Activated naive CD4-positive, alpha-beta T cell treated with anti-CD3 and anti-CD28 coated beads, Interleukin-2, amount 10 ng/mL, durations not matched to agents 7 days and 5 days (primary cell): ENCODE results near the gene FOXC2.
A peak's percentile ranks its signal among the peaks of the same experiment; 100 is the strongest.

Experiments used
- CTCF ChIA-PET: fragments of 350-600 bp; sonication (Branson Sonifier 250); formaldehyde crosslinking; loops from one replicate; lab custom pipeline; 2021; ENCODE audit warnings: antibody characterized with exemption; lab: Charles Lee
- DNase-seq: peaks from one replicate; pipeline ENCODE4 v3.0.0-alpha.2; 2020
- H3K27ac Mint-ChIP-seq: one replicate; pipeline ENCODE4 v1.8.0; 2021; ENCODE audit warnings: mild to moderate bottlenecking, moderate library complexity, mixed read lengths
- H3K27me3 Mint-ChIP-seq: one replicate; pipeline ENCODE4 v1.8.0; 2021; ENCODE audit warnings: mild to moderate bottlenecking, mixed read lengths
- H3K36me3 Mint-ChIP-seq: one replicate; pipeline ENCODE4 v1.8.0; 2021; ENCODE audit warnings: mixed read lengths
- H3K4me1 Mint-ChIP-seq: one replicate; pipeline ENCODE4 v1.8.0; 2021; ENCODE audit warnings: mixed read lengths
- H3K4me3 Mint-ChIP-seq: one replicate; pipeline ENCODE4 v1.8.0; 2021; ENCODE audit warnings: mild to moderate bottlenecking, moderate library complexity, mixed read lengths
- H3K9me3 Mint-ChIP-seq: one replicate; pipeline ENCODE4 v1.8.0; 2021; ENCODE audit warnings: mixed read lengths

Gene FOXC2

GRCh38 chr16:86576591-86577313, 10.1 kb downstream of the FOXC2 start:
- DNase-seq = no peak
- H3K4me1 Mint-ChIP-seq = peaks cover 12% of the 10 kb centered on the region
- H3K4me3 Mint-ChIP-seq = peak overlapping the region; percentile 76
- no peaks in the 10 kb centered on the region for H3K36me3 Mint-ChIP-seq
- H3K9me3 Mint-ChIP-seq = no peaks in the 10 kb centered on the region
- no peak overlapping the region for H3K27ac Mint-ChIP-seq
- H3K27me3 Mint-ChIP-seq = peaks cover 98% of the 10 kb centered on the region
- CTCF ChIA-PET = interaction anchor here (0.7 to 1.5 kb wide), 2 partner anchors 12 to 486 kb away, joined by 4 to 8 read pairs; no protein-coding TSS in a partner anchor

DNA sequence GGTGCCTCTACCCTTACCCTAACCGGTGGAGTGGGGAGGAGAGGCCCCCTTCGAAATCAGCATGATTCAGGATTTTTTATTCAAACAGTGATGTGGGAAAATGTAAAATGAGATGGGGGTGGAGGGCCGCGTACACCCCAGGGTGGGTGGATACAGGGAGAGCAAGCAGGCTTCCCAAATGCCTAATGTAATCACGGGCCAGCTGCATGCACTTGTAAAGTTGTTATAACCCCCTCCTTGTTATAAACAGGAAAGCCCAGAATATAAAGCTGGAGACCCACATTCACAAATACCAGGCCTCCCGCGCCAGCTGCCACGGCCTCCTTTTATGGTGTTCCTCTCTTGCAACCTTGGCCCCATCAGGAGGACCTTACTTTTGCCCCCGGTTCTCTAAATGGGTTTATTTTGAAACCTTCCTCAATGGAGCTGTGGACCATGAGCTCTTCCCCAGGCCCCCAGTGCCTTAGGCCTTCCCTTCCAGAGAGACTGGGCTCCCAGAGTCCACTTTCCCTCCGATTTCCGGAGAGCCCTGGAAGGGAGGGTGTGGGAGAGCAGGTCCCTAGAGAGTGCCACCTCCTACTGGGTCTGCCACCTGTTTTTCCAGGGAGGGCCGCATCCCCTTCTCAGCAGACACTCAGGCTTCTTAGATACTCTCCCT, 10.8 kb downstream of the FOXC2 start:
- Mint-ChIP-seq H3K27me3 (peaks cover 95% of the 10 kb centered on the region), H3K4me1 (peaks cover 12% of the 10 kb centered on the region), H3K36me3 (no peaks in the 10 kb centered on the region), H3K27ac (no peak overlapping the region), H3K9me3 (no peaks in the 10 kb centered on the region), H3K4me3 (peak overlapping the region; percentile 15)
- CTCF ChIA-PET = no interaction called here
- DNase-seq = no peak

GRCh38 chr16:86578061-86578599, 11.5 kb downstream of the FOXC2 start, which contains the start of gene FOXL1:
Gene FOXL1 (plus strand): TSS chr16:86578549. CDS start chr16:86578724, 175 bp downstream.
- Mint-ChIP-seq H3K9me3 (no peaks in the 10 kb centered on the region), H3K27ac (no peak within 1 kb of the TSS), H3K36me3 (no peaks in the 10 kb centered on the region), H3K4me1 (peaks cover 12% of the 10 kb centered on the region), H3K4me3 (no peak within 1 kb of the TSS), H3K27me3 (peaks cover 88% of the 10 kb centered on the region)
- no peak for DNase-seq
- CTCF ChIA-PET = no interaction called here

DNA sequence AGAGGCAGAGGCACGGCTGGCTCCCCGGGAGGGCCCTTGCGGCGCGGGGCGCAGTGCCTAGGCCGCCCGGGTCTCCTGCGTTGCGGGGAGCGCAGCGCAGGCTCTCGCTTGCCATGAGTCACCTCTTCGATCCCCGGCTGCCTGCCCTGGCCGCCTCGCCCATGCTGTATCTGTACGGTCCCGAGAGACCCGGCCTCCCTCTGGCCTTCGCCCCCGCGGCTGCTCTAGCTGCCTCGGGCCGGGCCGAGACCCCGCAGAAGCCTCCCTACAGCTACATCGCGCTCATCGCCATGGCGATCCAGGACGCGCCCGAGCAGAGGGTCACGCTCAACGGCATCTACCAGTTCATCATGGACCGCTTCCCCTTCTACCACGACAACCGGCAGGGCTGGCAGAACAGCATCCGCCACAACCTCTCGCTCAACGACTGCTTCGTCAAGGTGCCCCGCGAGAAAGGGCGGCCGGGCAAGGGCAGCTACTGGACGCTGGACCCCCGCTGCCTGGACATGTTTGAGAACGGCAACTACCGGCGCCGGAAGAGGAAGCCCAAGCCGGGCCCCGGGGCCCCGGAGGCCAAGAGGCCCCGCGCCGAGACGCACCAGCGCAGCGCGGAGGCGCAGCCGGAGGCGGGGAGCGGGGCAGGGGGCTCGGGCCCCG, 12.1 kb downstream of the FOXC2 start:
- Mint-ChIP-seq H3K27me3 (peaks cover 86% of the 10 kb centered on the region), H3K4me3 (no peak overlapping the region), H3K27ac (no peak overlapping the region), H3K36me3 (no peaks in the 10 kb centered on the region), H3K9me3 (no peaks in the 10 kb centered on the region), H3K4me1 (peaks cover 12% of the 10 kb centered on the region)
- CTCF ChIA-PET = no interaction called here
- DNase-seq = no peak

- Mint-ChIP-seq H3K9me3 (no peaks in the 10 kb centered on the region), H3K4me3 (no peak overlapping the region), H3K36me3 (no peaks in the 10 kb centered on the region), H3K27me3 (peaks cover 85% of the 10 kb centered on the region), H3K27ac (peak overlapping the region; percentile 45), H3K4me1 (peaks cover 12% of the 10 kb centered on the region)
- CTCF ChIA-PET = interaction anchor here (1.1 kb wide), 1 partner anchor 15 kb away, joined by 5 read pairs; no protein-coding TSS in a partner anchor
- no peak for DNase-seq
These were observed 12.8 kb downstream of the FOXC2 start for GRCh38 chr16:86579268-86580062.

DNA sequence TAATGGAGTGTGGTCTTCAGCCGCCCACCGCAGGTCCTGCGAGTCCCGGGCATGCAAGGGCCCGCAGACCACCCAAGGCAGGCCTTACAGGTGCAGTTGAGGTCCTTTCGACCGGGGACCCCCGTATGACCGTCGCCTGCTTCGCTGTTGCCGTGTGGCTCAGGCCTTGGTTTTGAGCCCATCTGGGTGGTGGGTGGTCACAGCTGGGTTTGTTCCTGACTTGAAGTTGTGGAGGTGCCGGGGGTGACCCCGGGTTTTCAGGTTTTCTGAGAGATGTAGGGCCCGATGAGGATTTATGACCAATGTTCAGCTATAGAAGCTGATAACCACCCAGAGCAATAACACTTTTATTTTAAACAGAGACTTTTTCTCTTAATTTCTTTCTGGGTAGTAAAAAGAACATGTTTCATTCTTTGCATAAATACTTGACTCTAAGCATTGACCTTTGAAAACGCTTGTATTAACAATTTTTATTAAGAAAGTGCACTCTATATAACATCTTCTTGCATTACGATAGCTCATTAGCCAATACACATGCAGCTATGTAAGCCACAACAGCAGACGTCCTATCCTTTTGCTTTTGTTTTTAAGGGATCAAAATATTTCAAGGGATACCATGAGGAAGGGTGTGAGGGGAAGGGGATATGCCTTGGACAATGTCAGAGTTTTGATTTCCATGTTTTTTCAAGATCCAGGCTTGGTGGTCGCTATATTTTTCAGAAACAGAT, 13.6 kb downstream of the FOXC2 start:
- no peak for DNase-seq
- Mint-ChIP-seq H3K27me3 (peaks cover 81% of the 10 kb centered on the region), H3K4me1 (peaks cover 12% of the 10 kb centered on the region), H3K36me3 (no peaks in the 10 kb centered on the region), H3K27ac (no peak overlapping the region), H3K4me3 (no peak overlapping the region), H3K9me3 (no peaks in the 10 kb centered on the region)
- CTCF ChIA-PET = interaction anchor here (1.1 kb wide), 1 partner anchor 16 kb away, joined by 5 read pairs; no protein-coding TSS in a partner anchor

GRCh38 chr16:86580791-86581170, 14.2 kb downstream of the FOXC2 start:
- H3K4me1 Mint-ChIP-seq = peaks cover 12% of the 10 kb centered on the region
- no peak overlapping the region for H3K4me3 Mint-ChIP-seq
- H3K36me3 Mint-ChIP-seq = no peaks in the 10 kb centered on the region
- H3K9me3 Mint-ChIP-seq = no peaks in the 10 kb centered on the region
- no peak overlapping the region for H3K27ac Mint-ChIP-seq
- H3K27me3 Mint-ChIP-seq = peaks cover 76% of the 10 kb centered on the region
- DNase-seq = no peak
- CTCF ChIA-PET = no interaction called here

- Mint-ChIP-seq H3K9me3 (no peaks in the 10 kb centered on the region), H3K27me3 (peaks cover 69% of the 10 kb centered on the region), H3K36me3 (no peaks in the 10 kb centered on the region), H3K27ac (no peak overlapping the region), H3K4me3 (no peak overlapping the region), H3K4me1 (peaks cover 8% of the 10 kb centered on the region)
- DNase-seq = peak; percentile 11
- CTCF ChIA-PET = no interaction called here
These were observed 14.8 kb downstream of the FOXC2 start for GRCh38 chr16:86581458-86581857.

DNA sequence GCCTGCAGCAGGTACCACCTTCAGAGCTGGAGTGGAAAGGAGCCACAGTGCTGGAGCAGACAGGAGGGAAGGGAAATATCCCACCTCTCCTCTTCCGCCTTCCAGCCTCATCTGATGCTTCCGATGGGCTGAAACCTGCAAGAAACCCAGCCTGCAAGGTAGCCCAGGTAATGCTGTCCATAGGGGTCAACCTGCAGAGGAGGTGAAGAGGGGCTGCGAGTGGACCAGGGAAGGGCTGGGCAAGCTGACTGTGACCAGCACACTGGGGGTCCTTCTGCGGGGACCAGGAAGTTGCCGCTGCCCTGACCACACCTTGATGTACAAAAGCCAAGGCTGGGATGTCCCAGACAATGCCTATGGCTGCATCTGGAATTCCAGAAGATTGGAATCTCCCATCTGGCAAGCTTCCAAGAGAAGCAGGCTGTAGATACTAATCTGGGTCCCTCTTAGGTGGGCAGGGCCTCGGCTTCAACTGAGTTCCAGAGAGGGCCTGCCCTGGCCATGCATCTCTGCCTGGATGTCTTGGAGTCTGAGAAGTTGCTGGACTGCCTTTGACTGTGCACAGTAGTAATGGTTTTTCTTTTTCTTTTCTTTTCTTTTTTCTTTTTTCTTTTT, 17.5 kb downstream of the FOXC2 start:
- H3K4me1 Mint-ChIP-seq = peaks cover 2% of the 10 kb centered on the region
- H3K27ac Mint-ChIP-seq = no peak overlapping the region
- no peaks in the 10 kb centered on the region for H3K9me3 Mint-ChIP-seq
- no peak for DNase-seq
- peaks cover 42% of the 10 kb centered on the region for H3K27me3 Mint-ChIP-seq
- CTCF ChIA-PET = no interaction called here
- H3K4me3 Mint-ChIP-seq = no peak overlapping the region
- H3K36me3 Mint-ChIP-seq = no peaks in the 10 kb centered on the region

DNA sequence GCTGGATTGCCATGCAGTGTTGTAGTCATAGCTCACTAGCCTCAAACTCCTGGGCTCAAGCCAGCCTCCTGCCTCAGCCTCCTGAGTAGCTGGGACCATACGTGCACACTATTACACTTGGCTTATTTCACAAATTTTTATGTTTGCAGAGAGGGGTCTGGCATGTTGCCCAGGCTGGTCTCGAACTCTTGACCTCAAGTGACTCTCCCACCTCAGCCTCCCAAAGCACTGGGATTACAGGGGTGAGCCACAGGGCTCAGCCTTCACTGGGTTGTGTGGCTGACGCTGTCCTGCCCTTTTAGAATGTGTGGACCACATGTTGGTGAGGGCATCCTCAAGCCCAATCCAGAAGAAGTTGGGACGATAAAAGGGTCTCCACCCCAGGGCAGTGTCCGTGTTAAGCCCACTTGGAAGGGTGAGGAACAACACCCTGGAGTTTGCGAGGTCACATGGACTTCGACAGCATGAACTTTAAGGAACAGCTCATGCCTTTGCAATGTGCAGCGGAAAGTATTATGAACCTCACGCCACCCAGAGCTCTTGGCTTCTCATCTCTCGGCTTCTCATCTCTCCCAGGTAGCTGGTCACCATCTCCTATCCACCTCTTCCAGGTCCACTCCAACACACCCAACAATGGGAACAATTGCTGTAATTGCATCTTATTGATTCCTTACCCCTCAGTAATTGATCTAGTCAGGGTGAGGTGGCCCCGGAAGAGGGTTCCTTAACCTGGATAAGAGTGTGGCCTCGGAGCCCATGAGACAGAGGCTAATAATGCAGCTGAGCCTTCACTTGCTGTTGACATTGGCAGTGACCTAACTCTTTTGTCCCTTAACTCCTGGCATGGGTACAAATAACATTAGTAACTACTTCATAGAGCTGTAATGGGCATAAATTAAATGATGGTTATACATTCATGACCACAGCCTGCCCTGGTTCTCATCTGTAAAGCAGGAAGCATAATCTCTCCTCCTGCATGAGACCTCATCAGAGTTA, 18.4 kb downstream of the FOXC2 start:
- no peak overlapping the region for H3K4me3 Mint-ChIP-seq
- no peak for DNase-seq
- CTCF ChIA-PET = no interaction called here

GRCh38 chr16:86585821-86586611, 19.4 kb downstream of the FOXC2 start:
- CTCF ChIA-PET = no interaction called here
- DNase-seq = no peak
- Mint-ChIP-seq H3K27ac (no peak overlapping the region), H3K4me3 (no peak overlapping the region), H3K9me3 (no peaks in the 10 kb centered on the region), H3K36me3 (no peaks in the 10 kb centered on the region), H3K27me3 (peaks cover 25% of the 10 kb centered on the region), H3K4me1 (no peaks in the 10 kb centered on the region)

More for the DNA sequence above, 18.4 kb downstream of the FOXC2 start:
- H3K4me1 Mint-ChIP-seq = no peaks in the 10 kb centered on the region
- H3K9me3 Mint-ChIP-seq = no peaks in the 10 kb centered on the region
- no peak overlapping the region for H3K27ac Mint-ChIP-seq
- H3K36me3 Mint-ChIP-seq = no peaks in the 10 kb centered on the region
- peaks cover 34% of the 10 kb centered on the region for H3K27me3 Mint-ChIP-seq
